Gastroesophageal sphincter (tissue), 3 donors: ENCODE results near the gene ROR1.

Experiments
- CTCF ChIP-seq, 4 experiments: fragments of 200-600 bp in 2 of 4; fragments of 450-650 bp in 2 of 4; sonication (generic) in 1 of 4; IDR thresholded peaks; one replicate each; pipeline ENCODE4 v1.5.1; 2017 to 2019; ENCODE audit warnings: antibody characterized with exemption in 4 of 4, mild to moderate bottlenecking in 2 of 4, moderate library complexity in 2 of 4
- POLR2A ChIP-seq, 2 donors: fragments of 450-650 bp; IDR thresholded peaks; one replicate each; pipeline ENCODE4 v1.6.1; 2017; ENCODE audit warnings: antibody characterized with exemption in 2 of 2, mild to moderate bottlenecking in 2 of 2, moderate library complexity in 1 of 2
- POLR2AphosphoS5 ChIP-seq: sonication (generic); formaldehyde crosslinking; IDR thresholded peaks from one replicate; pipeline ENCODE4 v1.6.1; 2017; ENCODE audit warnings: antibody characterized with exemption

GRCh38 chr1:64059556-64059955 is 285.7 kb downstream of the ROR1 start:
- TF ChIP-seq POLR2A (IDR thresholded peaks at IDR 0.05) (no peak), CTCF (IDR thresholded peaks at IDR 0.05) (no peak), POLR2AphosphoS5 (no peak)
